CD4-positive, alpha-beta T cell treated with Interleukin-6 for 4 hours (primary cell): ENCODE data around the gene RASSF4.

Source experiments
- DNase-seq: peaks from one replicate; pipeline ENCODE4 v3.0.0-alpha.2; 2020; ENCODE audit warnings: mixed read lengths

Gene RASSF4

DNA sequence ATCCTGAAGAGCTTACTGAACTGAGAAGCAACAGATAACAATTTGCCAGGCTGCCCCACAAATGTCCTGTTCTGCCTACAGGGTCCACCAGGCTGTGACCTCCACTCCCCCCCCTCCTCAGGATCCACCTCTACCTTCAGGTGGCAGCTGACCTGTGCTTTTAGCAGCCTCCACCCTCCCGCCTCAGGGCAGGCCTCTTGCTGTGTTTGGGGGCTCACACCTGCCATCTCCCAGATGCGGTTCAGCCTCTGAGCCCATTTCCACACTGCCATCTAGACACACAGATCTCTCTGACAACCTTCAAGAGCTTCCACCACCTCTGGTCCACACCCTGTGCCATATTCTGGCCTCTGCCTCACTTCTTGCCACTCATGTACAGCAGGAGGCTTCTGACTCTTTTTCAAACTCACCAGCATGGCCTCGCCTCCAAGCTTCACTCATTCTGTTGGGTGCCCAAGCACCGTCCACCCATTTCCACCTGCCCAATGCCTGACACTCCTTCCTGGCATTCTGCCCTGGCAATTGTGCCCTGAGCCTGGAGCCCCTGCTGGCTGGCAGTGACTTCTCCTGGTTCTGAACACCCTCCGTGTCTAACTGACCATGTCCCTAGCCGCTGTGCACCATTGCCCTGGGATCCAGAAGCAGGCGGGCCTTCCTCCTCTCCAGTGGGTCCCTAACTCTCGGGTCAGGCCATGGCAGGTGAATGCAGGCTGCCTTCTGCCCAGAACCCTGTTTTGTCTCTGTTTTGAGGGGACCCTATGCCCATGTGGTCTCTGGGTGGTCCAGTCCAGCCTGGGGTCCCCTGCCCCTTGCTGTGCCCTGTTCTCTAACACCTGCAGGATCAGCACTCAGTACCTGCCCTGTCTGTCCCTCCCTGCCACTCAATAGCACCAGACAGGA, 30.0 kb upstream of the RASSF4 start:
- no peak for DNase-seq

DNA sequence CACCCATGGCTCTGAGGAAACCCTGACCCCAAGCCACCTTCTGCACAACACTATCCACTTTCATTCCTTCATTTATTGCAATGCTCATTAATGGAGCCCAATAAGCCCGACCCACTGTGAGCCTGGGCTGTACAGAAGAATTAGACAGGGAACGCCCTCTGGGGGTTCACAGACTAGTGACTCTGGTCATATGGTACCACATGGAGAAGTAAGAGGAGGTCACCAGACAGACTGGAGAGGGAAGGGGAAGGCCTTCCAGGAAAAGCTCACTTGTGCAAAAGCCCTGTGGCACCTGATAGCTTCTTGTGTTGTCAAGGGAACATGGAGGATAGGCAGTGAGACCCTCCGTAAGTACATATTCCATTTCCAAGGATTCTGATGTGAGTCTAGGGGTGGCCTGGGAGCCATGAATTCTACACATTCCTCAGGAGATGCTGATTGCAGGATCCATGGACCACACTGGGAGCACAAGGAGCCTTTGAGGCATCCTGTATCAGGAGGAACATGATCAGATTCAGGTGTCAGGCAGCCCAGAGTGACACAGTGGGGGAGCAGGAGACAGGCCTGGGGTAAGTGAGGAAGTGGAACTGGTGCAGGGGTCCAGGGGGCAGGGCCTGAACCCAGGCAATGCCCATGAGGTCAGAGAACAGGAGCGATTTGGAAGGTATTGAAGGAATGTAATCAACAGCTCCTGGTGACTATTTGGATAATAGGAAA, 28.5 kb upstream of the RASSF4 start:
- DNase-seq = no peak

DNA sequence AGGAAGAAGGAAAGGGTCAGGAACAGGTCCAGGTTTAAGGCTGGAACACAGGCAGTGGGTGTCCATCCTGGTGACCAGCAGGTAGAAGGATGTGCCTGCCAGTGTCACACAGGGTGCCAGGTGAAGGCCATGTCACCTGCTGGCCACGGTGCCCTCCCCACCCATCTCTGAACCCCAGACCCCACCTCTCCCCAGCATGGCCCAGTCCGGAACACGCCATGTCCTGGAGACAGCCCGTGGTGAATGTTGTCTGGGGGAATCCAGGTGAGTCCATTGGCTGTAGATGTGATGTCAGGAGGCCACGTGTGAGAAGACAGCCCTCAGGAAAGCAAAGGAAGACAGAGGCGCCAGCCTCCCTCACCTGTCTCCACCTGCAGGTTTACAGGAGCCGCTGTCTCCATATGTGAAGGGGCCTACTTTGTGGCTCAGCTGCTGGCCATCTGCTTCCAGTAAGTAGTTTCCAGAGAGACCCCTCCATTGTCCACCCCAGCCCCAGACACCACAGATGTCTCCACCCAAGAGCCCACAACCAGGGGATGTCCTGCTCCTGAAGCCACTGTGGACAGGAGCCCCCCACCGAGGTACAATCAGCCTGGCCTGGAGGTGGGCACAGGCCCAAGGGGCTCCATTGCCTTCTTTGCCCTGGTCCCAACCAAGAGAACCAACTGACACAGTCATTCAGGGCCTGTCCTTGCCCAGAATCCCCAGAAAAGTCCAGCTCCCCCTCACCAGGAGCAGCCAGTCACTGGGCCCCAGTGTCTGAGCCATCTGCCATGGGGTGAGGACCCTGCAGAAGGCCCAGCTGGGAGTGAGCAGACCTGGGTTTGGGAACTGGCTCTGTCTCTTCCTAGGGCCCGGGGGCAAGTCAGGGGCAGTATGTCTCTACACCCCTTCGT, 27.7 kb upstream of the RASSF4 start:
- DNase-seq = no peak

DNA sequence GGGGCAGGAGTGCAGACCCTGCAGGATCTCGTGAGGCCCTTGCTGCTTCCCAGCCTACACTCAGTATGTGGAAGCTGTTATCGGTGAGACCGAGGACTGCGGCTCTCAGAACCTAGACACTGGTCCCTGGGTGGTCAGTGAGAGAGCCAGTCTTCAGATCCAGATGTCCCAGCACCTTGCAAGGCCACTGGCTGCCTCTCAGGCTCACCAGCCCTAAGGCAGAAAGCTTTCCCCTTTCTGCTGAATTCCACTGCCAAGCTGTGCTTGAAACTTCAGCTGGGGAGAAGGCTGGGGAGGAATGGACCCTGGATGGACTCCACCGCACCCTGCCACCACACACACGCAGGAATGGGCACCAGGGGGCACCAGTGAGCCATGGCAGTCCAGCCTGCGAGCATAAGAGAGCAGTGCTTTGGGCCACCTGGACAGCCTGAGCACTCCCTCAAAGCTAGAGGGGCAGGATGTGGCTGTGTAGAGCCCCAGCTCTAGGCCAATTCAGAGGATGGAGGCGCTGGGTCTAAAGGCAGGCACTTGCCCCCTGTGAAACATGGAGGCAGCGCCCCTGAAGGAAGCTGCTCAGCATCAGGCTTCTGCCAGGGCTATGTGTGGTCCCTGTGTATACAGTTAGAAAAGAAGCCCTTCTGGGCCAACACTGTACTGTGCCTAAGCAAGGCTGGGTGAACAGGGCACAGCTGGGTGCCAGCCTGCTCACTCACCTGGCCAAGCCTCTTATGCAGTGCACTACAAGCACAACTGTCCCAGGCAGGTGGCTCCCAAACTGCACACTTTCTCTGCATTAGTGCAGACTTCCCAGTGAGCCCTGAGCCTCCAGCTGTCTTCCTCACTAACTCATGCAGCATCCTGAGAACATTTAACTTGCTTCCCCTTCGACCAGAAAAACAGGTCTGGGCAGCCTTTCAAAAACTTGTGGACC, 26.8 kb upstream of the RASSF4 start:
- DNase-seq = peak; percentile 87

DNA sequence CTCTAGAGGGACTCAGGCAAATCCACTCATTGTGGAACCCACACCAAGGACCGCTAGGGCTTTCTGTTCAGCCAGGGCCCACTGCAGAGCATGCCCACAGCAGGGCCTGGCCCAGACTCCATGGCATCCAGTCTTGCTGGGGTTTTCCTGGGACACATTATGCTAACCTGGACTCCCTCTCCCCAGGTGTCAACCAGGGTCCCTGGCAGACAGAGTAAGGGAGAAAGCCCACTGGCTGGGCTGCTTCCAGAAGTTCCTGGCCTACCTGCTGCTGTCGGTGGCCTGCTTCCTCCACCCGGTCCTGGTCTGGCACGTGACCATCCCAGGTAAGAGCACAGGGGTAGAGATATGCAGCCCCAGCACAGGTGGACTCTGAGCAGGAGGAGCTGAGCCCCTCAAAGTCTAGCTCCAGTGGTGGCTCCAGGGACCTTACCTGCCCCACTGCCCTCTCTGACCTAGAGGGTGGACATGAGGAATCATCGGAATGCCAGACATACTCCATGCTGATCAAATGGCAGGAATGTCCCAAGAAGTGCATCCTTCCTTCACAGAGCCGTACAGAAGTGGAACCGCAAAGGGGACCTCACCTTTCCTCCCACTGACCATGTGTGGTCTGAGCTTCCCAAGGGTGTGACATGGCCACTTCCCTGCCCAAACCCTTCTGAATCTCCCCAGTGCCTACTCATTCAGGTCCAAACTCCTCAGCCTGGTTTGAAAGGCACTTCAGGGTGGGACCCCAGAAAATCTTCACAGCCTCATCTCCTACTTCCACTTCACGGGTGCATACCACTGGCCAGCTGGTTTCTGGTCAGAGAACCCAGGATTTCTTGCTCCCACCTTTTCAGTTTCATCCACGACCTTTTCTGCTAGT, 25.9 kb upstream of the RASSF4 start:
- no peak for DNase-seq

DNA sequence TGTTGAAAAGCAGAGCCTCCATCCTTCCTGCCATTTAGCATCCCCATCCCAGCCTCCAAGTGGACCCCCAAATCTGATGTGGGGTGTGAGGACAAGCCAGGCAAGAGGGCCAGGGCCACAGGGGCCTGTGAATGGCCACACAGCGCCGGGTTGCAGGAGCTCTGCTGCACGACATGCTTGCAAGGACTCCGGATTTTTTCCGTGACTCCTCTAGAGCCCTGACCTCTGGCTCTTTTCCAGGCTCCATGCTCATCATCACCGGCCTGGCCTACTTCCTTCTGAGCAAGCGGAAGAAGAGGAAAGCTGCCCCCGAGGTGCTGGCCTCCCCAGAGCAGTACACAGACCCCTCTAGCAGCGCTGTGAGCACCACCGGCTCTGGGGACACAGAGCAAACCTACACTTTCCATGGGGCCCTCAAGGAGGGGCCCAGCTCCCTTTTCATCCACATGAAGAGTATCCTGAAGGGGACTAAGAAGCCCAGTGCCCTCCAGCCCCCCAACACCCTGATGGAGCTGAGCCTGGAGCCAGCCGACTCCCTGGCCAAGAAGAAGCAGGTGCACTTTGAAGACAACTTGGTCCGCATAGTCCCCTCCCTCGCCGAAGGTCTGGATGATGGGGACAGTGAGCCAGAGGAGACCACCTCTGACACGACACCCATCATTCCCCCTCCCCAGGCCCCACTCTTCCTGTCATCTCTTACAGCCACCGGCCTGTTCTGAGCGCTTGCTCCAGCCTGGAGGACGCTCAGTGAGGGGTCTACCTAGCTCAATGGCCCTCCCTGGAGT, 25.0 kb upstream of the RASSF4 start:
- DNase-seq = no peak

DNA sequence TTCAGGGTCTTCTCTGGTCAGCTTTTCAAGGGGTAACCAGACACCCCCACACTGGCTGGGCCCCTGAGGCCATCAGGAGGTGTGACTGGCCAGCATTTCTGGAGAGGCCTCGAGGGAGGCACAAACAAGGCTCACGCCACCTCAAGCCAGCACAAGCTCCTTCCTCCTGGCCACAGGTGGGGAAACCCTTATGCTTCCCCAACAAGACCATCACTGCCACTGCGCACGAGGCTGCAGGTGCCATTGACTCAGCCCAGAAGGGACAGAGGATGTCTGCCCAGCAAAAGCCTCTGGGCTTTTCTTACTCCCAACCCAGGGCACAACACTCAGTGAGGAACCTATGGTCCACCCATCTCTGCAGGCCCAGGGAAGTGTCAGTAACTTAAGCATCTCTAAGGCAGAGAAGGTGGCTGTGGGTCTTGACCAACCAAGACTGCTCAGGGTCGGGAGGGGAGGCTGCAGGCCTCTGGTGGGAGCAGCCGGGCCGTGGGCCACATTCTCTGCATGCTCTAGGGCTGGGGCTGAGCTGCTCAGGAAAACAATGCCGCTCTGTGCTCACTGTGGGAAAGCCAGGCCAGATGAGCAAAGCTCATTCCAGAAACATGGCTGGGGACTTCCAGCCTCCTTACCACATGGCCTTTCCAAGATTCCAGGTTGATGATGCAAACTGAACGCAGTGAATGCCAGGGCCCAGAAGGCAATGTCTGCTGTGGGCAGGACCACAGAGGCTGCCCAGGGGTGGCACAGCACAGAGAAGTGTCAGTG, 24.2 kb upstream of the RASSF4 start:
- no peak for DNase-seq

DNA sequence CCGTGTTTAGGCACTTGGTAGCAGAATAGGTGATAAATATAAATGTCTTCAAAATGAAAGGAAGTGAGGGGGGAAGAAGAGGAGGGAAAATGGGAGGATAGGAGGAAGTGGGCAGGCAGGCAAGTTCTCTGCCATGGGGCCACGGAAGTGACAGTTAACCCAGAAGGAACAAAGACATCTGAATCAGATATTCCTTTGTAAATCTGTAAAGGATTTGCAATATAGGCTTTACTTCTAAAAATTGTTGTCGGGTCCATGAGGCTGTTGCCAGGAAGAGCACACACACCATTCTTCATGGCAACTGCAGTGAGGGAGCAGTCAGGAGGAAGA, 23.7 kb upstream of the RASSF4 start:
- no peak for DNase-seq

DNA sequence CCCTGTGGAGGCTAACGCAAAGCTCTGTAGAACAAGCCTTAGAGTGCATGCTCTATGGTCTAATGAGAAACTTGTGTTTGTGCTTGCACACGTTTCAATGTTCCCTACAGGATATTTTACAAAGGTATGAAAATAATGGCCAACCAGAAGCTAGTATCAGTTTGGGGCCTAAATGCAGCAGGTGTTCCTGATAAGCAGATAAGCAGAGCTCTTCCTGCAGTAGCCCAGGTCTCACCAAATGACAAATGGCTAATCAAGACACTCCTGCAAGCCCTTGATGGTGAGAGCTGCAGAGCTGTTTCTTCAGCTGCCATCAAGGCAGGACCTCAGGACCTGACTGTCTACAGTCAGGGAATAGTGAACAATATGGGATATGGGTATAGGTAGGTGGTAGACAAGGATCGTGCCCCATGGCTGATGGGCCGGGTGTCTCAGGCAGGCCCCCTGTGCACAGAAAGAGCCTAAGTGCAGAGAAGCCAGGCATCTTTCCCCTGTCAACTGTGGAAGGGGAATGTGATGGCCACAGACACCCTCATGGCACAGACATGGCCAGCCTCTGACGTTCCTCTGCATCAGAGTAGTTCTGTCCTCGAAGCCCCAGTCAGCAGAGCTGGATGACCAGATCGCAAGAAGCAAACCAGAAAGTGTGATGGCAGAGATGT, 23.2 kb upstream of the RASSF4 start:
- no peak for DNase-seq

DNA sequence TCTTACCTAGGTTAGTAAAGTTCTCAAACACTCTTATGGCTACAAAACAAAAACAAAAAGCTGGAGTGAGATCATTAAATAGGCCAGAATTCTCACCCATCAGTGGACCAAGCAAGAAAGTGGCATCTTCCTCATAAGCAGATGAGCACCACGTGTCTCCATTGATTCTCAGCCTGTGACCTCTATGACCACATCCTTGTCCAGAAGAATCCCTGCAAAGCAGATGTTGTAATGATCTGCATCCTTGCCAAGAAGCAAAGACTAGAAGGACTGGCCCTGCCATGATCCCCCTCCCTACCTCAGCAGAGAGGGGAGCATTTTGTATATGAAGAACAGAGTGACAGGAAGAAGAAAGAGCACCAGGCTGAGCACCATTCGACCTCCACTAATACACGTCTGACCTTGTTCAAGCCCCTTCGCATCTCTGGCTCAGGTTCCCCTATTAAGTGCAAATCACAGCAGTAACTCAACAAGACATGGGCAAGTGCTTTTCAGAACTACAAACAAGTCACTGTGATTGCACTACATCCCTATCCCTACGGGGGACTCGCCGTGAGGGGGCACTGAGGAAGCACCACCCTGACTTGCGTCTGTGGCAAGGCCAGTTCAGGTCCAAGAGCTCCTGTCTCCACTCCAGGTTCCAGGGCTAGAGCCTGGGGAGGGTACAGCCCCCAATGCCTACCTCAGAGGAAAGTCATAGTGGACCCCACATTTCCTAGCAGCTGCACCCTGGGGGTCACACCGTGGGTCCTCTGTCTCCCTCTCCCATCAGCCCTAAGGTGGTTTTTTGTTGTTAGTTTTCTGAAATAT, 22.2 kb upstream of the RASSF4 start:
- DNase-seq = no peak

DNA sequence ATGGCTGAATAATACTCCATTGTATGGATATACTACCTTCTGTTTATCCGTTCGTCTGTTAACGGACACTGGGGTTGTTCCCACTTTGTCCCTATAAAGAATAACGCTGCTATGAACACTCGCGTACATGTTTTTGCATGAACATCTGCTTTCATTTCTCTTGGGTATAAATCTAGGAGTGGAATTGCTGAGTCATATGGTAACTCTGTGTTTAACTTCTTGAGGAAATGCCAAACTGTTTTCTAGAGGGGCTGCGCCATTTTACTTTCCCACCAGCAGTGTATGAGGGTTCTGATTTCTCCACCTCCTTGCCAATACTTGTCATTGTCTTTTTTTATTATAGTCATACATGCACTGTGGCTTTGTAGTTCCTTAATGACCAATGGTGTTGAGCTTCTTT, 20.6 kb upstream of the RASSF4 start:
- no peak for DNase-seq

DNA sequence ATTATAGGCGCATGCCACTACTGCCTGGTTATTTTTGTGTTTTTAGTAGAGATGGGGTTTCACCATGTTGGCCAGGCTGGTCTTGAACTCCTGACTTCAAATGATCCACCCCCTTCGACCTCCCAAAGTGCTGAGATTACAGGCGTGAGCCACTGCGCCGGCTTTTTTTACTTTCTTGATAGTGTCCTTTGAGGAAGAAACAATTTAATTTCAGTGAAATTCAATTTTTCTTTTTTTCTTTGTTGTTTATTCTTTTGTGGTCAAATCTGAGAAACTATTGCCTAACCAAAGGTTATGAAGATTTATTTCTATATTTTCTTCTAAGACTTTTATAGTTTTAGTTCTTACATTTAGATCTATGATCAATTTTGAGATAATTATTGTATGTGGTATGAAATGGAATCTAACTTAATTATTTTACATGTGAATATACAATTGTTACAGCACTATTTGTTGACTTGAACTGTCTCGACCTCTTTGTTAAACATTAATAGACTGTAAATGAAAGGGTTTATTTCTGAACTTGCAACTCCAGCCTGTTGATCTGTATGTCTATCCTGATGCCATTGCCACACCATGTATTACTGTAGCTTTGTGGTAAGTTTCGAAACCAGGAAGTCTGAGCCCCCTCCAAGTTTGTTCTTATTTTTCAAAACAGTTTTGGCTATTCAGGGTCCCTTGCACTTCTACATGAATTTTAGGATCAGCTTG, 19.8 kb upstream of the RASSF4 start:
- DNase-seq = no peak

DNA sequence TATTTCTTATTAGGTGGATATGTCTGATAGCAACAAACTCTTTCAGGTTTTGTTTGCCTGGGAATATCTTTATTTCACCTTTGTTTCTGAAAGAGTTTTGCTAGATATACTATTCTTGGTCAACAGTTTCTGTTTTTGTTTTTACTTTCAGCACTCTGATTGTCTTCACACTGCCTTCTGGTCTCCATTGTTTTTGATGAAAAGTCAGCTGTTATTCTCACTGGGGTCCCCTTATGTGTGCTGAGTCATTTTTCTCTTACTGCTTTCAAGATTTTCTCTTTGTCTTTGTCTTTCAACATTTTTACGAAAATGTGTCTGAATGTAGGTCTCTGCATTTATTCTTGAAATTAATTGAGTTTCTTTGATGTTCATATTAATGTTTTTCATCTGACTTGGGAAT, 15.2 kb upstream of the RASSF4 start:
- no peak for DNase-seq

DNA sequence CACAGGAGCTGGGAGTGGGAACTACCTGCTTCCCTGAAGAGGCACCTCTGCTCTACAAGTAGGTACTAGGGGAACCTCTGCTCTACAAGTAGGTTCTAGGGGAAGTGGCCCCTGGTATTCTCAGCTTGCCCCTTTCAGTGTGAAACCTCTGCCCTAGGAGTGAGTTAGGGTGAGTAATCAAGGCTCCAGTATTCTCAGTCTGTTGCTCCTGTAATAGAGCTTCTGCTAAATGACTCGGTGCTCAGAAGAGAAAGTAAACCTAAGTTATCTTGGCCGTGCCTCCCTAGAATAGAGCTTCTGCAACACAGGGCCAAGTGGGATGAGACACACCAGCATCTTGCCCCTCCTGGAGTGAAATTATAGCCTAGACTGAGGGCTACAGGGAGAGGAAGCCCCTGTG, 13.4 kb upstream of the RASSF4 start:
- DNase-seq = no peak

DNA sequence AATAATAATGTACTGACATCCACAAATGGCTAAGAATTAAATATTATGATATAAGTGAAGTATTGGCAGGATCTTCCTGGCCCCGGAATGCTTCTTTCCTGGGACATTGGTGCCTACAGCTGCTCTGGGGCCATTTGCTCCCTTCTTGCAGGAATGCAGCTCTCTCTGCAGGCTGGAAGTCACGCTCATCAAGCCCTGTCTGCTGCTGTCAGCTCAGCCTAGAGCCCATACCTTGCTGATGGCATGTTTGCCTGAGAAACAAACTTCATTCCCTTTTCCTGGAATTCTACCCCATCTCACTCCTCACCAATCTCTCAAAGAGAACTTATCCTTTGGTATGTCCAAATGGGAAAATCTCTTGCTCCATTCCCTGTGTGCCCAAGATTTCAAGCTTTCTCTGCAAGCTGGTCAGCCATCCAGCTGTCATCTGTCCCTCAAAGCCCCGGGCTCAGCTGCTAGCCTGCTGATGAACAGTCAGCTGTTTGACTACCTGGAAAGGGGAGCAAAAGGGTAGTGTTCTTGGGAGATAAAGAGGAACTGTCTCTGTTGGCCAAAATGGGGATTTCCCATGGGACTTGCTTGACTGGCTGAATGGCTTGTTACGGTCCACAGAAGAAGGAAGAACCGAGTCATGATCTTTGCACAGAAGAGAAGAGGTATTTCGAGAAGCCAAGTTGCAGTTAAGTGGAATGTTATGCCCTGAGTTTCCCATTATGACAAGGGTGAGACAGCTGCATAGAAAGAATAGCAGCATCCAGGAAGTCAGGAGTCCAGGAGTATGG, 12.0 kb upstream of the RASSF4 start:
- DNase-seq = no peak

DNA sequence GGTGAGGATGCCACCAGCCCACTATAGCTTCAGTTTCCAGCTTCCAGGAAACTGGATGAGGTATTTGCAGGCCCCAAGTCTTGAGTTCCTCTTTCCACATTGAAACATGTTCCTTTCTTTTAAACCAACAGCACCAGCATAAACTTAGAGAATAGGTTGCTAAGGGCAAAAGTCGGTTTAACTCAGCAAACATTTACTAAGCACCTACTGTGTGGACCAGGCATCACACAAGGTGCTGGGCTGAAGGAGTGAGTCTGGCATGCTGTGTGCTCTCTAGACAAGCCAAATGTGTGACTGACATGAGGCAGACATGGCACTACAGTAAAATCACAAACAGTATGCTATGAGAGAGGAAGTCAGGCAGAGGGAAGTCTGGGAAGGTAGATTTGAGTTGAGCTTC, 11.0 kb upstream of the RASSF4 start:
- no peak for DNase-seq
